ENCODE data around the gene ATP11C. TPM values are rescaled to one million over a fixed set of nuclear protein-coding genes. Genes with fewer than 3 reads are reported as not detected.

The ATP11C gene
- total and polyA plus RNA-seq, 10 of the 15 experiments (the other 5 are each of a cell fraction or from before 2014, with no cell fraction given) = 16.2 to 44.0 (median 24.8) TPM

- Histone ChIP-seq H3K4me3 (no peak overlapping the region), H3K9me3 (replicated peaks; ENCODE audit: control insufficient read depth, insufficient read depth, low read length) (no peaks in the 10 kb centered on the region), H3K27ac (ENCODE audit: control insufficient read depth, insufficient read depth) (no peak overlapping the region), H3K27me3 (replicated peaks in 1 of 2; ENCODE audit: control insufficient read depth in 2 of 2, insufficient read depth in 2 of 2, low read length in 1 of 2) (no peaks in the 10 kb centered on the region), H3K4me1 (ENCODE audit: control insufficient read depth, insufficient read depth, low read length) (no peaks in the 10 kb centered on the region), H3K4me2 (ENCODE audit: control insufficient read depth, insufficient read depth) (no peak overlapping the region), H2AFZ (ENCODE audit: control insufficient read depth, low read depth, low read length) (no peak overlapping the region), H3K36me3 (ENCODE audit: control insufficient read depth in 2 of 2, insufficient read depth in 2 of 2, low read length in 1 of 2) (no peaks in the 10 kb centered on the region), H3K79me2 (ENCODE audit: control insufficient read depth, insufficient read depth, low read length) (no peaks in the 10 kb centered on the region), H3K9ac (ENCODE audit: control insufficient read depth, insufficient read depth, low read length) (no peak overlapping the region), H4K20me1 (ENCODE audit: control insufficient read depth, insufficient read depth) (no peaks in the 10 kb centered on the region)
- ATAC-seq (peak; percentile 64; the same call in 2 of the 3 replicates), FAIRE-seq (no peak), DNase-seq (ENCODE audit: low read depth, low spot score) (no peak)
- CTCF ChIA-PET = interaction anchor here (0.7 to 1.4 kb wide), 4 partner anchors 38 to 398 kb away, joined by 3 read pairs; no protein-coding TSS in a partner anchor
- SMC1A ChIA-PET (ENCODE audit: uncharacterized antibody, unreplicated experiment) = interaction anchor here (1.2 kb wide), 2 partner anchors 13 to 37 kb away, joined by 3 read pairs; no protein-coding TSS in a partner anchor
- POLR2A ChIA-PET = no interaction called here
- in situ Hi-C loops (cut with MboI) = no loop called here
- RAD21 ChIA-PET (ENCODE audit: unreplicated experiment) = interaction anchor here (0.9 kb wide), 1 partner anchor 11 kb away, joined by 3 read pairs; no protein-coding TSS in a partner anchor
- WGBS (ENCODE audit: insufficient coverage, insufficient replicate concordance, low lambda C conversion rate, missing lambda C conversion rate) = 25% methylated on average over 4 of the region's 4 CpGs
- BruUV-seq (replicated peaks) = no TSS peak
- intact Hi-C loops (cut with micrococcal nuclease; ENCODE audit: unreplicated experiment) = loop anchor here (10.0 kb wide), 1 partner anchor 412 kb away; no protein-coding TSS in a partner anchor
- TF ChIP-seq RAD21 (IDR thresholded peaks at IDR 0.05; ENCODE audit: insufficient read depth, low read depth, low read length) (peak; percentile 41), CBX3 (IDR thresholded peaks at IDR 0.05; ENCODE audit: borderline replicate concordance, low read depth) (no peak), POLR2A (IDR thresholded peaks at IDR 0.05; ENCODE audit: low read depth, low read length) (no peak), EZH2 (IDR thresholded peaks at IDR 0.05; ENCODE audit: borderline replicate concordance, control insufficient read depth, low read depth, low read length) (no peak), NBN (IDR thresholded peaks at IDR 0.05) (no peak), IKZF2 (IDR thresholded peaks at IDR 0.05) (no peak), HDAC6 (IDR thresholded peaks at IDR 0.05; ENCODE audit: unreplicated experiment) (no peak), ZNF217 (IDR thresholded peaks at IDR 0.05) (no peak), ETV6 (conservative IDR thresholded peaks at IDR 0.05 in 1 of 2, IDR thresholded peaks at IDR 0.05 in 1 of 2; ENCODE audit: borderline replicate concordance in 1 of 2, low read depth in 1 of 2) (no peak), IRF4 (IDR thresholded peaks at IDR 0.05; ENCODE audit: low read depth, low read length) (no peak), STAT3 (IDR thresholded peaks at IDR 0.05; ENCODE audit: low read depth, low read length) (no peak)
- TF ChIP-seq, protein P1, sequence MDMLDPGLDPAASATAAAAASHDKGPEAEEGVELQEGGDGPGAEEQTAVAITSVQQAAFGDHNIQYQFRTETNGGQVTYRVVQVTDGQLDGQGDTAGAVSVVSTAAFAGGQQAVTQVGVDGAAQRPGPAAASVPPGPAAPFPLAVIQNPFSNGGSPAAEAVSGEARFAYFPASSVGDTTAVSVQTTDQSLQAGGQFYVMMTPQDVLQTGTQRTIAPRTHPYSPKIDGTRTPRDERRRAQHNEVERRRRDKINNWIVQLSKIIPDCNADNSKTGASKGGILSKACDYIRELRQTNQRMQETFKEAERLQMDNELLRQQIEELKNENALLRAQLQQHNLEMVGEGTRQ (IDR thresholded peaks at IDR 0.05; ENCODE audit: borderline replicate concordance, low read depth, low read length) = no peak
- TF ChIP-seq, protein P2, sequence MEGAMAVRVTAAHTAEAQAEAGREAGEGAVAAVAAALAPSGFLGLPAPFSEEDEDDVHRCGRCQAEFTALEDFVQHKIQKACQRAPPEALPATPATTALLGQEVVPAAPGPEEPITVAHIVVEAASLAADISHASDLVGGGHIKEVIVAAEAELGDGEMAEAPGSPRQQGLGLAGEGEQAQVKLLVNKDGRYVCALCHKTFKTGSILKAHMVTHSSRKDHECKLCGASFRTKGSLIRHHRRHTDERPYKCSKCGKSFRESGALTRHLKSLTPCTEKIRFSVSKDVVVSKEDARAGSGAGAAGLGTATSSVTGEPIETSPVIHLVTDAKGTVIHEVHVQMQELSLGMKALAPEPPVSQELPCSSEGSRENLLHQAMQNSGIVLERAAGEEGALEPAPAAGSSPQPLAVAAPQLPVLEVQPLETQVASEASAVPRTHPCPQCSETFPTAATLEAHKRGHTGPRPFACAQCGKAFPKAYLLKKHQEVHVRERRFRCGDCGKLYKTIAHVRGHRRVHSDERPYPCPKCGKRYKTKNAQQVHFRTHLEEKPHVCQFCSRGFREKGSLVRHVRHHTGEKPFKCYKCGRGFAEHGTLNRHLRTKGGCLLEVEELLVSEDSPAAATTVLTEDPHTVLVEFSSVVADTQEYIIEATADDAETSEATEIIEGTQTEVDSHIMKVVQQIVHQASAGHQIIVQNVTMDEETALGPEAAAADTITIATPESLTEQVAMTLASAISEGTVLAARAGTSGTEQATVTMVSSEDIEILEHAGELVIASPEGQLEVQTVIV (IDR thresholded peaks at IDR 0.05; ENCODE audit: borderline replicate concordance, partially characterized antibody) = no peak
- TF ChIP-seq, protein P3, sequence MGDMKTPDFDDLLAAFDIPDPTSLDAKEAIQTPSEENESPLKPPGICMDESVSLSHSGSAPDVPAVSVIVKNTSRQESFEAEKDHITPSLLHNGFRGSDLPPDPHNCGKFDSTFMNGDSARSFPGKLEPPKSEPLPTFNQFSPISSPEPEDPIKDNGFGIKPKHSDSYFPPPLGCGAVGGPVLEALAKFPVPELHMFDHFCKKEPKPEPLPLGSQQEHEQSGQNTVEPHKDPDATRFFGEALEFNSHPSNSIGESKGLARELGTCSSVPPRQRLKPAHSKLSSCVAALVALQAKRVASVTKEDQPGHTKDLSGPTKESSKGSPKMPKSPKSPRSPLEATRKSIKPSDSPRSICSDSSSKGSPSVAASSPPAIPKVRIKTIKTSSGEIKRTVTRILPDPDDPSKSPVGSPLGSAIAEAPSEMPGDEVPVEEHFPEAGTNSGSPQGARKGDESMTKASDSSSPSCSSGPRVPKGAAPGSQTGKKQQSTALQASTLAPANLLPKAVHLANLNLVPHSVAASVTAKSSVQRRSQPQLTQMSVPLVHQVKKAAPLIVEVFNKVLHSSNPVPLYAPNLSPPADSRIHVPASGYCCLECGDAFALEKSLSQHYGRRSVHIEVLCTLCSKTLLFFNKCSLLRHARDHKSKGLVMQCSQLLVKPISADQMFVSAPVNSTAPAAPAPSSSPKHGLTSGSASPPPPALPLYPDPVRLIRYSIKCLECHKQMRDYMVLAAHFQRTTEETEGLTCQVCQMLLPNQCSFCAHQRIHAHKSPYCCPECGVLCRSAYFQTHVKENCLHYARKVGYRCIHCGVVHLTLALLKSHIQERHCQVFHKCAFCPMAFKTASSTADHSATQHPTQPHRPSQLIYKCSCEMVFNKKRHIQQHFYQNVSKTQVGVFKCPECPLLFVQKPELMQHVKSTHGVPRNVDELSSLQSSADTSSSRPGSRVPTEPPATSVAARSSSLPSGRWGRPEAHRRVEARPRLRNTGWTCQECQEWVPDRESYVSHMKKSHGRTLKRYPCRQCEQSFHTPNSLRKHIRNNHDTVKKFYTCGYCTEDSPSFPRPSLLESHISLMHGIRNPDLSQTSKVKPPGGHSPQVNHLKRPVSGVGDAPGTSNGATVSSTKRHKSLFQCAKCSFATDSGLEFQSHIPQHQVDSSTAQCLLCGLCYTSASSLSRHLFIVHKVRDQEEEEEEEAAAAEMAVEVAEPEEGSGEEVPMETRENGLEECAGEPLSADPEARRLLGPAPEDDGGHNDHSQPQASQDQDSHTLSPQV (IDR thresholded peaks at IDR 0.05) = no peak
- TF ChIP-seq, protein P4, sequence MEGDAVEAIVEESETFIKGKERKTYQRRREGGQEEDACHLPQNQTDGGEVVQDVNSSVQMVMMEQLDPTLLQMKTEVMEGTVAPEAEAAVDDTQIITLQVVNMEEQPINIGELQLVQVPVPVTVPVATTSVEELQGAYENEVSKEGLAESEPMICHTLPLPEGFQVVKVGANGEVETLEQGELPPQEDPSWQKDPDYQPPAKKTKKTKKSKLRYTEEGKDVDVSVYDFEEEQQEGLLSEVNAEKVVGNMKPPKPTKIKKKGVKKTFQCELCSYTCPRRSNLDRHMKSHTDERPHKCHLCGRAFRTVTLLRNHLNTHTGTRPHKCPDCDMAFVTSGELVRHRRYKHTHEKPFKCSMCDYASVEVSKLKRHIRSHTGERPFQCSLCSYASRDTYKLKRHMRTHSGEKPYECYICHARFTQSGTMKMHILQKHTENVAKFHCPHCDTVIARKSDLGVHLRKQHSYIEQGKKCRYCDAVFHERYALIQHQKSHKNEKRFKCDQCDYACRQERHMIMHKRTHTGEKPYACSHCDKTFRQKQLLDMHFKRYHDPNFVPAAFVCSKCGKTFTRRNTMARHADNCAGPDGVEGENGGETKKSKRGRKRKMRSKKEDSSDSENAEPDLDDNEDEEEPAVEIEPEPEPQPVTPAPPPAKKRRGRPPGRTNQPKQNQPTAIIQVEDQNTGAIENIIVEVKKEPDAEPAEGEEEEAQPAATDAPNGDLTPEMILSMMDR (IDR thresholded peaks at IDR 0.05 in 2 of 3, conservative IDR thresholded peaks at IDR 0.05 in 1 of 3; ENCODE audit: control insufficient read depth in 2 of 3, extremely low read depth in 1 of 3, insufficient read depth in 1 of 3, low read depth in 3 of 3, low read length in 3 of 3) = peak; percentile 36 to 47 (median 41)
Measured at GRCh38 chrX:139967300-139967699, 34.4 kb upstream of the ATP11C start.
